GM12873 (cell line): ENCODE measurements around the gene DAB2IP.
A peak's percentile ranks its signal among the peaks of the same experiment; 100 is the strongest.

Experiments used
- TF ChIP-seq, protein P1 (sequence below): IDR thresholded peaks from 2 replicates; pipeline ENCODE4 v1.5.1; 2012; ENCODE audit warnings: low read depth, mild to moderate bottlenecking, moderate library complexity, low read length, control low read depth; ENCODE audit not compliant: insufficient read depth; ENCODE audit errors: missing control alignments

DAB2IP gene

GRCh38 chr9:121742923-121743322 is 91.5 kb downstream of the DAB2IP start:
- TF ChIP-seq, protein P1, sequence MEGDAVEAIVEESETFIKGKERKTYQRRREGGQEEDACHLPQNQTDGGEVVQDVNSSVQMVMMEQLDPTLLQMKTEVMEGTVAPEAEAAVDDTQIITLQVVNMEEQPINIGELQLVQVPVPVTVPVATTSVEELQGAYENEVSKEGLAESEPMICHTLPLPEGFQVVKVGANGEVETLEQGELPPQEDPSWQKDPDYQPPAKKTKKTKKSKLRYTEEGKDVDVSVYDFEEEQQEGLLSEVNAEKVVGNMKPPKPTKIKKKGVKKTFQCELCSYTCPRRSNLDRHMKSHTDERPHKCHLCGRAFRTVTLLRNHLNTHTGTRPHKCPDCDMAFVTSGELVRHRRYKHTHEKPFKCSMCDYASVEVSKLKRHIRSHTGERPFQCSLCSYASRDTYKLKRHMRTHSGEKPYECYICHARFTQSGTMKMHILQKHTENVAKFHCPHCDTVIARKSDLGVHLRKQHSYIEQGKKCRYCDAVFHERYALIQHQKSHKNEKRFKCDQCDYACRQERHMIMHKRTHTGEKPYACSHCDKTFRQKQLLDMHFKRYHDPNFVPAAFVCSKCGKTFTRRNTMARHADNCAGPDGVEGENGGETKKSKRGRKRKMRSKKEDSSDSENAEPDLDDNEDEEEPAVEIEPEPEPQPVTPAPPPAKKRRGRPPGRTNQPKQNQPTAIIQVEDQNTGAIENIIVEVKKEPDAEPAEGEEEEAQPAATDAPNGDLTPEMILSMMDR: no peak

GRCh38 chr9:121743441-121744001 is 92.1 kb downstream of the DAB2IP start:
- TF ChIP-seq, protein P1: no peak

DNA sequence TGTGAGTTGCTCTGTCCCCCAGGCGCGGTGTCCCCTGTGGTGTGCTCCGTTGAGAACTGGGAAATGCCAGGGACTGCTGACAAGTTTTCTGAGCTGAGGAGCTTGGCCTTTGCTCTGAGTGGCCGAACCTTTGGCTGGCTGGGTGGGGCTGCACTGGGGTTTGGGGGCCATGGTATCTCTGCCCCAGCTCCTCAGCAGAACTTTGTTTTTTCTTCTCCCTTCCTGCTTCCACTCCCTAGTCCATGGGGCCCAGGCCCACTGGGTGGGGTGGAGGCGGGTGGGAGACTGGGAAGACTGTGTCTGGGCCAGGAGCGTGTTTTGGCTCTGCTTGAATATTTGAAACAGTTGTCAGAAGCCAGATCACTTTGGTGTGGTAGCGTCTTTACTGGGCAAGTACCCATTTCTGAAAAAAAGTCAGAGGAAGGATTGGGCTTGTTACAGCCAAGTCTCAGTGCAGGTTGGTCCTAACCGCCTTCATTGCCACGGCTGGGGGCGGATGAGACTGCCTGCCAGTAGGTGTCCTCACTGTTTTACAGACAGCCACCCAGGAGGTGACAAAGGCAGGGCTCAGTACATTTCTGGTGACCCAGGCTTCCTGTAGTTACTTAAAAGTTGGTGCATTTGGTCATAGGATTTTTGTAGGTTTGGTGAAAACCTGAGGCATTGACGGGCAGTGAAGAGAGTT is 92.7 kb downstream of the DAB2IP start:
- TF ChIP-seq, protein P1: peak; percentile 58

- TF ChIP-seq, protein P1: no peak
These were observed 93.4 kb downstream of the DAB2IP start for GRCh38 chr9:121744687-121745395.

- TF ChIP-seq, protein P1: no peak
These were observed 93.9 kb downstream of the DAB2IP start for GRCh38 chr9:121745396-121745695.

DNA sequence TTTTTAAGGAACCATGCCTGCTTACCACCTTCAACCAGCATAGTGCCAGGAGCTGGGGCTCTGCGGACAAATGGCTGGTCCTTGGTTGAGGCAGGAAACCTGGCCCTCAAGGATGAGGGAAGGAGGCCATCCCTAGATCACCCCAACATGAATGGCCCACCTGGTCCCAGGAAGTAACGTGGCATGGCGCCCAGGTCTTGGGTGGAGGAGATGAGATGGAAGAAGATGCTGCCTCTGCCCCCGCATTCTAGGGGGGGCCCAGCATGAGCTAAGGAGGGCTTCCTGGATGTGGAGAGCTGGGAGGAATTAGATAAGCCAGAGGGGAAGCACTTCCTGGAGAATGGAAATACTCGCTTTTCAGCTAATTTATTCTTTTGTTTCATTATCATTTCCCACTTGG is 95.0 kb downstream of the DAB2IP start:
- TF ChIP-seq, protein P1: no peak

- TF ChIP-seq, protein P1: no peak
These were observed 95.4 kb downstream of the DAB2IP start for GRCh38 chr9:121746866-121747265.
